ENCODE data around the gene C9orf85. TPM values are rescaled to one million over a fixed set of nuclear protein-coding genes. Genes with fewer than 3 reads are reported as not detected.

The C9orf85 gene
- total and polyA plus RNA-seq, 12 donors, result 4.7 to 18.8 (median 12.1) TPM

GRCh38 chr9:71920456-71921189, 9.2 kb downstream of the C9orf85 start:
- Histone ChIP-seq H3K4me3 (no peak overlapping the region), H3K4me1 (replicated peaks in 1 of 2) (no peaks in the 10 kb centered on the region), H3K36me3 (replicated peaks in 1 of 2) (no peaks in the 10 kb centered on the region), H3K27ac (no peak overlapping the region), H3K27me3 (no peaks in the 10 kb centered on the region), H3K9me3 (replicated peaks in 1 of 3) (no peaks in the 10 kb centered on the region)
- WGBS, 4 donors, result 89 to 95% (median 92%) methylated on average over 1 of the region's 1 CpG
- no peak for TF ChIP-seq POLR2A (IDR thresholded peaks at IDR 0.05)
- no peak for TF ChIP-seq CTCF (IDR thresholded peaks at IDR 0.05)
- intact Hi-C loops (cut with DNase I), result no loop called here
- DNase-seq, result no peak

- no peaks in the 10 kb centered on the region for H3K36me3 ChIP-seq (replicated peaks in 1 of 2)
- no peaks in the 10 kb centered on the region for H3K9me3 ChIP-seq (replicated peaks in 1 of 3)
- no peak for DNase-seq
- no peak overlapping the region for H3K4me3 ChIP-seq
- no peak overlapping the region for H3K27ac ChIP-seq
- intact Hi-C loops (cut with DNase I), result no loop called here
- H3K27me3 ChIP-seq, result no peaks in the 10 kb centered on the region
- H3K4me1 ChIP-seq (replicated peaks in 1 of 2), result no peaks in the 10 kb centered on the region
- TF ChIP-seq POLR2A (IDR thresholded peaks at IDR 0.05), result no peak
- TF ChIP-seq CTCF (IDR thresholded peaks at IDR 0.05), result no peak
These were observed 9.9 kb downstream of the C9orf85 start for GRCh38 chr9:71921190-71921814.

GRCh38 chr9:71924576-71924975, 13.1 kb downstream of the C9orf85 start:
- no peaks in the 10 kb centered on the region for H3K4me1 ChIP-seq (replicated peaks in 1 of 2)
- H3K27me3 ChIP-seq, result no peaks in the 10 kb centered on the region
- no peak for TF ChIP-seq POLR2A (IDR thresholded peaks at IDR 0.05)
- no peak for TF ChIP-seq CTCF (IDR thresholded peaks at IDR 0.05)
- H3K36me3 ChIP-seq (replicated peaks in 1 of 2), result no peaks in the 10 kb centered on the region
- intact Hi-C loops (cut with DNase I), result no loop called here
- H3K27ac ChIP-seq, result no peak overlapping the region
- no peak overlapping the region for H3K4me3 ChIP-seq
- no peak for DNase-seq
- no peaks in the 10 kb centered on the region for H3K9me3 ChIP-seq (replicated peaks in 1 of 3)

GRCh38 chr9:71925834-71926233, 14.4 kb downstream of the C9orf85 start:
- DNase-seq, result no peak
- no peaks in the 10 kb centered on the region for H3K4me1 ChIP-seq (replicated peaks in 1 of 2)
- H3K9me3 ChIP-seq (replicated peaks in 1 of 3), result no peaks in the 10 kb centered on the region
- intact Hi-C loops (cut with DNase I), result no loop called here
- H3K36me3 ChIP-seq (replicated peaks in 1 of 2), result no peaks in the 10 kb centered on the region
- no peak overlapping the region for H3K4me3 ChIP-seq
- no peaks in the 10 kb centered on the region for H3K27me3 ChIP-seq
- no peak for TF ChIP-seq POLR2A (IDR thresholded peaks at IDR 0.05)
- TF ChIP-seq CTCF (IDR thresholded peaks at IDR 0.05), result no peak
- no peak overlapping the region for H3K27ac ChIP-seq

Data from adrenal gland (tissue), 12 donors.